CD4-positive, alpha-beta T cell treated with Interleukin-2 at 100 ng/mL for 4 hours (primary cell): ENCODE measurements around the gene CAMTA1.

Source experiments
- DNase-seq: peaks from one replicate; pipeline ENCODE4 v3.0.0-alpha.2; 2020; ENCODE audit warnings: low spot score

The CAMTA1 gene

DNA sequence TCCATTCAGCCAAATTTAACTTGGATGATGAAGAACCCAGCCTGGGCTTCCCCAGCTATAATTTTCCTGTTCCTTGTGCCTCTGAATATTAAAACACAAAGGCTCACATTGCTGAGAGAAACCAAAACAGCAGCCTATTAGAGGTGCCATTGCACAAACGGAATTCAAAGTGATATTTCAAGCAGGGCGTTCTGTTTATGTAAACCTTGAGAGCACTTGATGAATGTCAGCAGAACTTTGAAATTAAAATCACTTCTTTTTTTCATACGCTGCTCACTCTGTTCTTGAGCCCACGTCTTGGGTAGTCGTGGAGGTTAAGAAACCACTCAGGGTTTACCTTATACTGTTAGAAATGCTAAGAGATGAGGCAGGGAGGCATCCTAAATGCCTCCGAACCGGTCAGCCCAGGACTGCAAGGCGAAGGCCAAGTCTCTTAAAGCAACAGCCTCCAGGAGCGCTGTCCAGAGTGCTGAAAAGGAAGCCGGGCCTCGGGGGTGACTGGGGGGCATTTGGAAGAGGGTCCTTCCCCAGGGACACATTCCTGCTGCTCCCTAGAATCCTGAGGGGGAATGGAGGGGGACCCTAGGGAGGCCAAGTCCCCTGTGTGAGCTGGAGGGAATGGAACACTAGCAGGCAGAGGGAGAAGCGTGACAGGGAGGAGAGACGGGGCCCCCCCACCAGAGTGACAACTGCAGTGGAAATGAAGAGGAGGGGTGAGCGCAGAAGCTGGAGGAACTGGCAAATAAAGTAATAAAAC is 831.0 kb downstream of the CAMTA1 start:
- peak; percentile 8 for DNase-seq

DNA sequence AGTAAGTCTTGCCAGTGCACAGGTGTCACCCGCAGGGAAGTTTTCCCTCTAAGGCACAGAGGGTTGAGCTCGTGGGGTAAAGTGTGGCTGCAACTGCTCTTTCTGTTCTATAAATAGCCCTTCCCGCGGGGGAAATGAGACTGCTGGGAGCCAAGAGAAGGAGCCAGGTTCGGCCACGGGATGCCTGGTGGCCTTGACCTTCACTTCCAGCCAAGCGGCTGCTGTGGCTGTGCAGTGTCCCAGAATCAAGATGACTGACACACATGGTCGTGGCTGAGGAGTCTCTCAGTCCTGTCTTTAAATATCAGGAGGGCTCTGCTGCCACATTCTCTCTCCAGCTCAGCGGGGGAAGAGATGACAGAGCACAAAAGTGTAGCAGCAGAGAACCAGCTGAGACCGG is 831.7 kb downstream of the CAMTA1 start:
- no peak for DNase-seq

DNA sequence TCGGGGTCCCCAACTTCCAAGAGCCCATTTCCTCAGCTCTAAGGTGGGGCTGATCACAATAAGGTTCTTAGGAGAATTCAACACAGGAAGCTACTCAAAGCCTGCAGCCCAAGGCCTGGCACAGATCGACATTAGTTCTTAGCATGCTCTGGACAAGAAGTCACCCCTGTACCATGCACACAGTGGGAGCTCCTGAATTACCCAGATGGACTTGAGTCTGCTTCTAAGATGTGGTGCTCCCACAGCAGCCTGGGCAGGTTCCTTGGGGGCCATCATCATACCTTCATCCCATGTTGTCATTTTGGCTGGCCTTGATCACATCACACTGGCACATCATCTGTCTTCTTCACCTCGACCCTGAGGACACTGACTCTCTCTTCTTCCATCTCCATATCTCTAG is 832.6 kb downstream of the CAMTA1 start:
- no peak for DNase-seq

DNA sequence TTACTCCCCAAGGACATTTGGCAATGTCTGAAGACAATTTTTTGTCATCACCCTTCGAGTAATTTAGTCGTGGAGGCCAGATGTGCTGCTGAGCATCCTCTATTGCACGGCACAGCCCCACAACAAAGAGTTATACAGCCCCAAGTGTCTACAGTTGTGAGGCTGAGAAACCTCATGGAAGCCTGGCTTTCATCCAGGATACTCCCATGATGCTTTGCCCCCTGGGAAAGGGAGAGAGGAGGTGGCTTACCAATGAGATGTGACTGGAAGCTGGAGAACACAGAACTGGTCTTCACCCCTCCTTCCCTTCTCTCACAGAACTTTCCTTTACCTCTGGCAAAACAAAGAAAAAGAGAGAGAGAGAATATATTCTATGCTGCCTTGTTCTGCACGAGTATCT is 834.9 kb downstream of the CAMTA1 start:
- no peak for DNase-seq

DNA sequence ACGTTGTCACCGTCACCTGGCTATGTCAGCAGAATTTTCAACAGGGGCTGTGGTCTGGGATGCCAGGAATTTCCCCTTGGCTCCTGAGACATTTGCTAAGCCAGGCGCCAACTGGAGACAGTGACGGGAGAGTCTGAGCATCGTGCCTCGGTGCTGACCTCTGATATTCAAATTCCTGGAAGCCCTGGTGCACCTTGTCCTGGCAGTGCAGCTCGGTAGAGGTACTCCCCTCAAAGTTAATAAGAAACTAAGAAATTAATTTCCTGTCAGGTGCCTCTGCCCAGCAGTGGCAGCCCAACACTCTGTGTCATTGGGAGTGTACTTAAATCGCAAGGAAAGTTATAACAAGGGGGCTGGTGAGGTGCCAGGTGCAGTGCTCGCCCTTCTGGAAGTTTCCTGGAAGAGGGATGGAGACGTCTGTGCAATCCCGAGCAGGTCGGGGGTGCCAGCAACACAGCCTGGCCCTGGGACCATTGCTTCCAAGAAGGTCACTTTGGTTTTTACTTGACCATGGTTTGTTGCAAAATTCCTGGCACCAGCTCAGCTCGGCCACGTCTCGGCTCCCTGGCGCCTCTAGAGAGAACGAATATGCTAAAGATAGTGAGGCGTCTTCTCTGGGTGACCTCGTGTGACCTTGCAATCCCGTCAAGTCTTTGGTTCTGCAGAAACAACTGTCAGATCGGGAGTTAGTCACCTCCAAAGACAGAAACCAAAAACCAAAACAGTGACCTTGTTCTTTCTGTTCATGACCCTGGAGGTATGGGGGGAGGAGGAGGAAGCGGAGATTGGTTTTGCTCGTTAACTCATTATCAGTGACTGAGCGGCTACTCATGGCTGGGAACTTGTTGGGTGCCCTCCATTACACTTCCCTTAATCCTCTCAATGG is 836.3 kb downstream of the CAMTA1 start:
- no peak for DNase-seq

DNA sequence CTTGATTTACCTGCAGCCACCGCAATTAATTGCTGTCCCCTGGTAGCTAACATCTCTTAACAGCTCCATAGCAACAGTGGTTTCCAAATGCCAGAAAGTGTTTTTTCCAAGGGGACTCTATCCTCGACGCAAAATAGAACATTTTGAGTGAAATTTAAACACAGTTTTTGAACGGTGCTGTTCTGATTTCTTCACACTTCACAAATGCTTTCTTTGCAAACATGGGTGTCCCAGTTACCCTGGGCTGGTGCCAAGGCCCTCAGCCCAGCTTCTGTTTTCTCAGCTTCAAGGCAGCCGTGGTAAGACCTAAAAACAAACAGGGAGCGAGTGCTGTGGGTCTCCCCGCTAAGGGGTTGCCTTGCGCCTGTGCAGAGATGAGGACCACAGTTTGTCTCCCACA is 838.6 kb downstream of the CAMTA1 start:
- DNase-seq = no peak

DNA sequence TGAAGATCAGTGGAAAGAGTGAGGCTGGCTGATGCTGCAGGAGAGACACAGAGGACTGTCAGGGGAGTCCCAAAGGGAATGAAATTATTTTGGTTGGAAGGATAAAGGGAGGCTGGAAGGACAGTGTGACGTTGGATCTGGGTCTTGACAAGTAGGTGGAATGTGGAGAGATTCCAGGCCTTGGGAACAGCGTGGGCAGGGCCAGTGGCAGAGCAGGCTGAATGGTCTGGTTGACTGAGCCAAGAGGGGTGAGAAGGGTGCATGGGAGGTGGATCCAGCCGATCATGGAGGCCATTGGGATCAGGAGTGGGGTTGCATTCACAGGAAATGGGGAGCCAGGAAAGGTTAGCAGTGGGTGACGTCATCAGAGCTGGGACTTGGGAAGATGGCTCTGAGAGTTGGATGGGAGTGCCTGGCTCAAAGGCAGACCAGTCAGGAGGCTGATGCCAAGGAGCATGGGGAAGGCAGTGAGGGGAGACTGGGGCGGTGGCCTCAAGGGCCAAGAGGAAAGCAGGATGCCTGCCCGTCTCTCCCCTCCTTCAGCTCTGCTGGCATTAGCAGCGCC is 839.6 kb downstream of the CAMTA1 start:
- DNase-seq = no peak

DNA sequence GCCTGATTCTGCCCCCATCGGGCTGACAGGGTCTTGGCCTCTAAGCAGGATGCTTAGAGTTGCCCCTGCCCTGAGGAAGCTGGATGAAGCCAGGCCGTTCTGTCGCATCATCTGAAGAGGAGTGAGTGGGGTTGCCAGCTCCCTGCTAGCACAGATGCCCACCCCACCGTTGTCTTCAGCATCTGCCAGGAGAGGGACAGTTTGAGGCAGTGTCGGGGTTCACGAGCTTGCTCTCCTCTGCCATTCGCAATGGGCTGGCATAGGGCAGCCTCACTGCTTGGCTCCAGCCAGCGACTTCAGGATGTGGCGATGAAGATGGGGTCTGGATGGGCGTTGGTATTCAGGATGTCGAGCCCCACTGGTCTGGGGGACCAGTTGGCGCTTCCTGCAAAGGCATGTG is 840.1 kb downstream of the CAMTA1 start:
- no peak for DNase-seq

DNA sequence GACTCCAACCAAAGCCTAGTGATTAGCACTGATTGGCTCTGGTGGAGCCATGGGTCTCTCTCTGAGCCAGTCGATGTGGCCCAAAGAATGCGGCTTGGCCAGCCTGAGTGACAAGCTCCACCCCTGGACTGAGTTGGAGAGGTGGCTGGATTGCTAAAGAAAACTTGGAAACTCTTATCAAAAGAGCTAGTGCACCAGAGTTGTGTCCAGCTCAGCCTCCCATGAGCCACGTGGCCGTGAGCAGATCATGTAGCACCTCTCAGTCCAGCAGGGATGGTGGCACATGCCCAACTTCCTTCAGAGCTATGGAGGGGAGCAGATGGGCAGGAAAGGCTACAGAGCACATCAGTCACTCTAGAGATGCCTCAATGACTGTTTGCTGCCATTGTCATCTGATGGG is 843.0 kb downstream of the CAMTA1 start:
- DNase-seq = no peak

DNA sequence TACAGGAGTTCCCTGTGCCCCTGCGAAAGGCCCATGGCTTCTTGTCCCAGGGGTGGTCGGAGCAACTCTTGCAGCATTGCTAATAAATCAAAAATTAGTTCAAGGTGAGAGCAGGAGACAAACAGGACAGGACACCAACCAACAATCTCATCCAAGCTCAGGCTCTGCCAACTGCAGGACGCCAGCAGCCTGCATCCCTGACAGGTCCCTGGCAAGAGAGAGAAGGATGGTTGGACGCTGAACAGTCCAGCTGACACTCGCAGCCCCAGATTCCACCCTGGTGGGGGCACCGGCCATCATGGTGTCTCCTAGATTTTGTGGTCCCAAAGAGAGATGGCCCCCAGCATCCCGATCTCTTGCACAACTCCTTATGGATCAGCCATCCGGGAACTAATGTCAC is 843.8 kb downstream of the CAMTA1 start:
- DNase-seq = no peak

DNA sequence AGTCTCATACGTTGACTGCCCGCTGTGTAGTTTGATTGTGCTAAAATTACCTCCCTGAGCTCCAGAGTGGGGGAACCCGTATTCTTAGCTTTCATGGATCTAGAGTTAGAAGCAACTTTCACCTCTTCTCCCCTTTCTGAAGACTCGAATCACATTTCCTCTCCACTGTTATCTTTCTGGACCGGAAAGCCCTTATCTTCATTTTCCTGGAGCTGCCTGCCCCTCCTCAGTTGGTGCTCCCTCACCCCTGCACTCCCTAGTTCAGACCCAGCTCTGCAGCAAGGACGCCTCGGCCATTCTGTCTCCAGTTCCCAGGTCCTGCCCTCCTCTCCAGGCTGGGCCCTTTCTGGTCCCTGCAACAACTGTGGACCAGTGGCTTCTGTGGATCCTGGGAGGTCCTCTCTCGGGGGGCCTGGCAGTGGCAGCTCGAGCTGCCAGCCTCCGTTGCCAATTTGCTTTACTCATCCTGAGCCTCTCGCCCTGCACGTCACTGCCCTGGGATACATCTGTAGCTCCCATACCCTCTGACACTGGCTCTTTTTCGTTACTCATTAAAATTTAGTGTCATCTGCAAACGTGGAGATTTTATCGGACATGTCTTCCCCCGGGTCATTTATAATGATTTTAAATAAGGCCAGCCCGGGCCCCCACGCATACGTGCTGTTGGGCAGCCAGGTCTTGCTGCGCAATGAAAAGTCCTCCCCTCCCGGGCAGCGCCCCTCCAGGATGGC is 844.4 kb downstream of the CAMTA1 start:
- no peak for DNase-seq

DNA sequence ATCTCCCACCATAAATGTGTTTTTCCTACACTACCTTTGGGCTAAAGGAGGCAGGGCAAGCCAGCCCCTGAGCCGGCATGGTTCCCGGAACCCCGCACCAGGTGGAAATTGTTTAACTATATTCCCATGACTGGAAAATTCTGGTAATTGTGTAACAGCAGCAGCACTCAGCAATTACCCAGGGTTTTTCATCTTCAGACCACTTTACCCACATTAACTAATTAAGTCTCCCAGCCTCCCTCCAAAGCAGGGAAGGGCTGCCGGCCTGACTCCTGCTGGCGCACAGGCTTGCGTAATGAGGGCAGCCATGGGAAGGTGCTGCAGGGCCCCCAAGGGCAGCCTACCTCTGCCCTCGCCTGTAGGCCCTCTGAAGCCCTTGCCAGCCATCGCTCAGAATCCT is 845.1 kb downstream of the CAMTA1 start:
- no peak for DNase-seq

DNA sequence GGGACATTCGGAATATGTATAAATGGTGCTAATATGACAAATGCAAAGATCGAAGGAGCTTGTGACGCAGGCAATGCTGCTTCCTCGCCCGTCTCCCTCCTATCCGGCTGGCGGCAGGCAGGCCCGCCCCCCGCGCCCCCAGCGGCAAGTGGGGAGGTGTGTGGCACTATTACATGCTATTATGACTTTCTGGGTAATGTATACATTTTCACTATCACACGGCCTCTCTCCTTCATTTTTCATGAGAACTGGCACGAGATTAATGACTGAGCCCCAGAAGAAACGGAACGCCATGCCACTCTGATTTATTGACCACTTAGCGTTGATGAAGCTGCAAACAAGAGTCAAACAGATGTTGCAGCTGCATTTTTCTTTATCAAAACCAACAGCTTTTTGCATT is 846.9 kb downstream of the CAMTA1 start:
- no peak for DNase-seq

DNA sequence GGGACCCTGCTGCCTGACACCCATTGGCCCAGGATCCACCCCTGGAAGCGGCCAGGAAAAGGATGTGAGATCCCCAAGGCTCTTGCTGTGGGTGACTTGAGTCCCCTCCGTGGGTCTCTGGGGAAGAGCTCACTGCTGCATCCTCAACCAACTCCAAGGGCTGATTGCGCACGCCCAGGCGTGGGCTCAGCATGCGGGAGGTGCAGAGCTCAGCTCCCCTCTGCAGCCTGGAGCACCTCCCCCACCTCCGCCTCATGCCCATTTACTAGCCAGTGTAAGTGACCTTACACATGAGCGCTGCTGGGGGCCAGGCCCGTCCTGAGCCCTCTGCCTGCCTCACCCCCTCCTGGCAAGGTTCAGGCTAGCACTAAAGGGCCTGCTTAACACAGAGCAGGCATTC is 847.4 kb downstream of the CAMTA1 start:
- no peak for DNase-seq

DNA sequence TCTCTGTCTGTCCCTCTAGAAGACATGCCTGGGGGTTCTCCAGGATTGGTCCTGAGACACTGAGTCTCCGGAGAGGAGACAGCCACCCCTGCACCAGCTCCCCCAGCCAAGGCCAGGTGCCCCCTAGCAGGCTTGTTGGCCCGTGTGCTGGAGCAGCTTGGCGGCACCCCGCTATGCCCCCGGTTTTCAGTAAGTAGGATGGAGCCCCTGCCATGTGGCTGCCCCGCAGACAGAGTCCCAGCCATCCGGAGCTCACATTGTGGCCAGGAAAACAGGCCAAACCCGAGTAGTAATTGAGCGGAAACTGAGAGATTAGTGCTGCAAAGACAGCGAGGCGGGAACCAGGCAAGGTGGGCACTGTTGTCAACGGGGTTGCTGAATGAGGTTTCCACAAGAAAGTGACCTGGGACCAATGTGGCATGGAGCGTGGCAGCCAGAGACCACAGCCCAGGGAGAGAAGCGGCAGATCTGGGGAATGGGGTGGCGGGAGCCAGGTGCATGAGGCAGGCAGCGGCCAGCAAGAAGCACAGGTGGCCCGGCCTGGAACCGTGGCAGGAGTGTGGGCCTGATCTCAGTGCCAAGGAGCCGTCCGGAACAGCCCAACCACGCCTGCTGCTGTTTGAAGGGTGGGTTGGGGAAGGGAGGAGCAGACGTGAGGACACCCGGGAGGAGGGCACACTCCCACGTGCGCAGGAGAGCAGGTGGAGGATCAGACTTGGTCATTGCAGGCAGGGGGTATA is 848.4 kb downstream of the CAMTA1 start:
- no peak for DNase-seq

DNA sequence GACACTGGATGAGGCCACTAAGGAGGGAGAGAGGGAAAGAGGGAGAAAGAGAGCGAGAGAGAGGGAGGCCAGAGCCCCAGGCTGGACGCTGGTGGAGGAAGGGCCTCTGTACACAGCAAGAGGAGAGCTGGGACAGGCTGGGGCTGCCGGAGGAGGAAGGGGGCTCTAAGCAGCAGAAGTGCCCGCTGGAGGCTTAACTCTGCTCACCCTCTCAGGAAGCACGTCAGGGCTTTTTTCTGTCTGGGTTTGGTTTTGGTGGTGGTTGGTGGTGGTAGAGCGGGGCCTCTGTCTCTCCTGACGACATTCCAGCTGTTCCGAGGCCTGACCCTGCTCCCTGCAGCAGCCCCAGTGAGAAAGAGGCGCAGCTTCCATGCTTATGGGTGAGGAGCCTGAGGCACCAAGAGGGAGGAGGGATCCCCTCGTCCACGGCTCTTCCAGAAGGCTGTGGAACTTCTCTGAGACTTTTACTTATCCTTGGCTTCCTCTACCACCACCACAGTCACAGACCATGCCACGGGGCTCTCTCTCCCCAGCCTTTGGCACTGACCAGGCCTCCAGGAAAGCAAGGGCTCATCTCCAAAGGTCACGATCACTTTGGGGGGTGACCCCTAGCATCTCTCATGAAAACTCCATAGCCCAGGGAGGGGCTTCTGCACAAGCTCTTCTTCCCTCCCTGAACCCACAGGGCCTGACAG is 849.4 kb downstream of the CAMTA1 start:
- DNase-seq = no peak

DNA sequence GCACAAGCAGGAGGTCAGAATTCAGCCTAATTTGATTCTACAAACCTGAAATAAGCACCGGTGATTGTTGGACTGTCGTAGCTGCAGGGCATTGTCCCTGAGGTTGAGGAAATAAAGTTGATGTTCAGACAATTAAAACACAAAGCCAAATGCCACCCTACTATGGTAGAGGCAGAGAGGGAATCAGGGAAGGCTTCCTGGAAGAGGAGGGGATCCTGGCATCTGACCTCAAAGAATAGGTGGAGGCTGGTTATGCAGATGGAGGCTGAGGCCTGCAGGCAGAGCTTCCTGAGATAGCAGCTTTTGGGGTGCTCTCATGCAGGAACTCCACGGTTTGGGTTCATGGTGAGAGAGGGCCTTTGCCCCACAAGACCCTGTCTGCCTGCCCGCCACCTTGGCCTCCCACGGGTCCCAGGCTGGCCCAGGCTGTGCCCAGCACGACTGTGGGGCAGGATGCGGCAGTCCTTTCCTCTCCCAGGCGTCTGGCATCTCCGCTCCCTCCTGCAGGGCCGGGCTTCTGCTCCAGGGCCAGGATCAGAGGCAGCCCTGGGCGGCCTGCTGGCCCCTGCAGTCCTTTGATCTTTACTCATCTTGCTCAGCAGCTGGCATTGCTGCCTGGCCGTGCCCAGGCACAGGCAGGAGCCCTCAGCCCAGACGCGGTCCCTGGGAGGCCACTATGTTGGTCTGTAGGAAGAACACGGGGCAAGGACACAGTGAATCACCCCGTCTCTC is 851.7 kb downstream of the CAMTA1 start:
- no peak for DNase-seq

DNA sequence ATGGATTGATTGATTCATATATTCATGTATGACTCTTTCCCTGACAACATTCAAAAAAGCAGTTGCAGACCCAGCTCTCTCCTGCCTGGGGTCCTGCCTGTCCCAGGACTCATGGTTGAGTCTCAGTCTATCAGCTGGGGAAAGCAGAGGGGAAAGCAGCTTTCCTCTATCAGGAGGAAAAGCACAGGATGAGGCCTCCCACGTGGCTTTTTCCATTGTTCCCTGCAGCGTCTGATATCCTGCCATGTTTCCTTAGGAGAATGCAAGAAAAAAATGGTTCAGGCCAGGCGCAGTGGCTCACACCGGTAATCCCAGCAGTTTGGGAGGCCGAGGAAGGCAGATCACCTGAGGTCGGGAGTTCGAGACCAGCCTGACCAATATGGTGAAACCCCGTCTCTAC is 852.8 kb downstream of the CAMTA1 start:
- no peak for DNase-seq

DNA sequence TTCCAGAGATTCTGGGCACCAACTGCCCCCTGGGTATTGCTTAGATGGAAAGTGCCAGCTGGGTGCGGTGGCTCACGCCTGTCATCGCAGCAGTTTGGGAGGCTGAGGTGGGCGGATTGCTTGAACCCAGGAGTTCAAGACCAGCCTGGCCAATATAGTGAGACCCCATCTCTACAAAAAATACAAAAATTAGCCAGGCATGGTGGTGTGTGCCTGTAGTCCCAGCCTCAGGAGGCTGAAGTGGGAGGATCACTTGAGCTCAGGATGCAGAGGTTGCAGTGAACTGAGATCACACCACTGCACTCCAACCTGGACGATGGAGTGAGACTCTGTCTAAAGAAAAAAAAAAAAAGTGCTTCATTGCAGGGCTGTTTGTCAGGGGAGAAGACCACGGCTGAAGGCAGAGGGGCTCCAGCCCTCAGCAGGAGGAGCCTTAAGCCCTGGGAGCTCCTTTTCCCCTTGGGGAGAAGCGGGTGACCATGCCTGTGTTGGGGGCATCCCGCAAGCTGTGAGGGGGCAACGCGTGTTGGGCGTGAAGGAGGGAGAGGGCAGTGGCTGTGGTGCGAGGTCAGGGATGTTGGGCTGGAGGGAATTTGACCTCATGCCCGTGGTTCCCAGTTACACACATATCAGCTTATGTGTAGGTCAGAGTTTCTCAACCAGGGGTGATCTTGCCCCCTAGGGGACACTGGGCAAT is 854.3 kb downstream of the CAMTA1 start:
- no peak for DNase-seq

DNA sequence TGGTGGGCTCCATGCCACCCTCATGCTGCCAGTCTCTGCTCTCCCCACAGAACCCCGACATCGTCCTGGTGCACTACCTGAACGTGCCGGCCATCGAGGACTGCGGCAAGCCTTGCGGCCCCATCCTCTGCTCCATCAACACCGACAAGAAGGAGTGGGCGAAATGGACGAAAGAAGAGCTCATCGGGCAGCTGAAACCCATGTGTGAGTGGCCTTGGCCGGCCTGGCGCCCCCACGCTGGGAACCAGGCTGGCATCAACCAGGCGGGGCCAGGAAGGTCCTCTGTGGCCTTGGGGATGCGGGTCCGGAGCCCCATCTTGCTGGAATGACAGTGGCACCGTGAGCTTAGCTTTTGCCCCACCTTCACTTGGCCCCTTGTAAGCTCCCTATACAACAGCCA is 855.1 kb downstream of the CAMTA1 start:
- DNase-seq = no peak
